Caco-2 (cell line): ENCODE results near the gene USP13. TPM values are rescaled to one million over a fixed set of nuclear protein-coding genes. Genes with fewer than 3 reads are reported as not detected.

Source experiments
- BruUV-seq: library from RNA; stranded (reverse); fragments of 400-500 nt; replicated peaks from 2 replicates; lab custom pipeline; 2021; lab: Mats Ljungman, UMichigan
- CTCF ChIA-PET: fragments of 300-600 bp; sonication (Branson Sonifier 250); formaldehyde crosslinking; loops from one replicate; lab custom pipeline; 2022; ENCODE audit warnings: antibody characterized with exemption; lab: Charles Lee
- POLR2A ChIA-PET: fragments of 300-600 bp; sonication (Branson Sonifier 250); formaldehyde crosslinking; loops from one replicate; lab custom pipeline; 2022; ENCODE audit warnings: antibody characterized with exemption; lab: Charles Lee
- DNase-seq, 2 experiments: peaks; one replicate each; pipeline versions ENCODE4 v3.0.0 to v3.0.0-alpha.2; 2020 to 2022
- H3K27me3 ChIP-seq: replicated peaks from 2 replicates; pipeline ENCODE4 v1.6.0; 2011; ENCODE audit warnings: low read length; ENCODE audit not compliant: control insufficient read depth, insufficient read depth
- H3K36me3 ChIP-seq: 2 replicates; pipeline ENCODE4 v1.5.1; 2011; ENCODE audit warnings: low read length; ENCODE audit not compliant: control insufficient read depth, insufficient read depth
- H3K4me1 ChIP-seq: fragments of 250-450 bp; sonication (Bioruptor Pico); 2 replicates; pipeline ENCODE4 v1.5.1; 2020; ENCODE audit warnings: mild to moderate bottlenecking
- H3K4me3 ChIP-seq: 2 replicates; pipeline ENCODE4 v1.5.1; 2011; ENCODE audit warnings: low read depth, mild to moderate bottlenecking, control low read depth, low read length
- H3K9me3 ChIP-seq: fragments of 250-450 bp; sonication (Bioruptor Pico); 2 replicates; pipeline ENCODE4 v1.5.1; 2020; ENCODE audit warnings: mild to moderate bottlenecking, moderate library complexity
- H3K27ac Mint-ChIP-seq: one replicate; pipeline ENCODE4 v1.8.0; 2022; ENCODE audit warnings: mixed read lengths; ENCODE audit not compliant: unreplicated experiment
- H3K27me3 Mint-ChIP-seq: one replicate; pipeline ENCODE4 v1.8.0; 2022; ENCODE audit warnings: mixed read lengths; ENCODE audit not compliant: insufficient read depth, unreplicated experiment
- H3K36me3 Mint-ChIP-seq: one replicate; pipeline ENCODE4 v1.8.0; 2022; ENCODE audit warnings: mild to moderate bottlenecking, mixed read lengths; ENCODE audit not compliant: insufficient read depth, unreplicated experiment
- H3K4me1 Mint-ChIP-seq: one replicate; pipeline ENCODE4 v1.8.0; 2022; ENCODE audit warnings: low read depth, mixed read lengths; ENCODE audit not compliant: unreplicated experiment
- H3K4me3 Mint-ChIP-seq: one replicate; pipeline ENCODE4 v1.8.0; 2022; ENCODE audit warnings: mild to moderate bottlenecking, moderate library complexity, mixed read lengths; ENCODE audit not compliant: unreplicated experiment
- H3K9me3 Mint-ChIP-seq: one replicate; pipeline ENCODE4 v1.8.0; 2022; ENCODE audit warnings: mixed read lengths; ENCODE audit not compliant: unreplicated experiment
- intact Hi-C: fragments of 100-400 bp; cut with micrococcal nuclease; formaldehyde crosslinking; loops from one replicate; pipeline ENCODE4 v1.10.0; 2022; ENCODE audit not compliant: unreplicated experiment
- total RNA-seq: library from RNA; stranded (reverse); gene quantifications from 2 replicates; pipeline ENCODE4 v1.2.3, GENCODE V29; 2022
- TF ChIP-seq, protein P1 (sequence below), 2 experiments: fragments of 200-600 bp in 1 of 2; IDR thresholded peaks; 1 replicate in 1 of 2; 2 replicates in 1 of 2; pipeline versions ENCODE4 v1.5.1 to v1.8.0; 2011 to 2022; ENCODE audit warnings: antibody characterized with exemption in 1 of 2, control low read depth in 1 of 2, inconsistent platforms in 1 of 2, low read depth in 1 of 2, low read length in 1 of 2, mild to moderate bottlenecking in 1 of 2, moderate library complexity in 1 of 2; ENCODE audit not compliant: insufficient read depth in 1 of 2, severe bottlenecking in 1 of 2, unreplicated experiment in 1 of 2

The USP13 gene
- total RNA-seq, 1 experiment from 2014 or later, result 16.2 TPM

DNA sequence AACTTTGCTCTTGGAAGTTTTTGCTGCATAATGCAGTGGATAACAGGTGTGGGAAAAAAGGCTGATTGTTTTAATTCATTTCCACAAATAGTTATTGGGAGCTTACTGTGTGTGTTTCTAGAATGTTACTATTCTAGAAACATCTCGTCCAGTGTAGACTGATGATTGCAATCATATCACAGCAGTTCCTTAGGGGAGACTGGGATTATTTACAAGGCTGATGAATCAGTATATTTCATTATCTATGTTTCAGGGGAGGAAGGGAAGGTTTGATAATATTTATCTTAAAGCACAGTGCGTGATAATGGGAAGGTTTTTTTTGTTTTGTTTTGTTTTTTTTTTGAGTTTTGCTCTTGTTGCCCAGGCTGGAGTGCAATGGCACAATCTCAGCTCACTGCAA, 2.4 kb downstream of the USP13 start:
- H3K27ac Mint-ChIP-seq, result no peak overlapping the region
- CTCF ChIA-PET, result no interaction called here

DNA sequence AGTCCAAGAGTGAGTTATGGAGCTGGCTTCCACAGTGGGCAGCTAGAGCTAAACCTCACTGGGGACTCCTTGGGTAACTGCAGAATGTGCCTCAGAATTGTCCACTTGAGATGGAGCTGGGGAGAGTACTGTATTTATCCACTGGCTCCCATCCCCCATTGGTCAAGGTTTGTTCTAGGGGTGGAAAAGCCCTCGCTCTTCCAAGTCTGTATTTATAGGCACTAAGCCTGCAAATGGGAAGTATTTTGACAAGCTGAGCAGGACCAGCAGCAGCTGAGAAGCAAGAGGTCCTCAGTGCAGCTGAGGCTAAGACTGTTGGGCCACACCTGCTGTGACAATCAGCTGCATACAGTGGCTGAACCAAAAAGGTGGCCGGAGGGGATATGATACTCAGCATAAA, 5.8 kb downstream of the USP13 start:
- Mint-ChIP-seq H3K9me3 (no peaks in the 10 kb centered on the region), H3K4me1 (peaks cover 20% of the 10 kb centered on the region), H3K36me3 (peaks cover 11% of the 10 kb centered on the region), H3K27me3 (no peaks in the 10 kb centered on the region), H3K4me3 (no peak overlapping the region), H3K27ac (no peak overlapping the region)
- Histone ChIP-seq H3K4me1 (no peaks in the 10 kb centered on the region; the same call in 1 of the 2 replicates), H3K36me3 (no peaks in the 10 kb centered on the region), H3K9me3 (no peaks in the 10 kb centered on the region), H3K27me3 (no peaks in the 10 kb centered on the region), H3K4me3 (no peak overlapping the region)
- TF ChIP-seq, protein P1, sequence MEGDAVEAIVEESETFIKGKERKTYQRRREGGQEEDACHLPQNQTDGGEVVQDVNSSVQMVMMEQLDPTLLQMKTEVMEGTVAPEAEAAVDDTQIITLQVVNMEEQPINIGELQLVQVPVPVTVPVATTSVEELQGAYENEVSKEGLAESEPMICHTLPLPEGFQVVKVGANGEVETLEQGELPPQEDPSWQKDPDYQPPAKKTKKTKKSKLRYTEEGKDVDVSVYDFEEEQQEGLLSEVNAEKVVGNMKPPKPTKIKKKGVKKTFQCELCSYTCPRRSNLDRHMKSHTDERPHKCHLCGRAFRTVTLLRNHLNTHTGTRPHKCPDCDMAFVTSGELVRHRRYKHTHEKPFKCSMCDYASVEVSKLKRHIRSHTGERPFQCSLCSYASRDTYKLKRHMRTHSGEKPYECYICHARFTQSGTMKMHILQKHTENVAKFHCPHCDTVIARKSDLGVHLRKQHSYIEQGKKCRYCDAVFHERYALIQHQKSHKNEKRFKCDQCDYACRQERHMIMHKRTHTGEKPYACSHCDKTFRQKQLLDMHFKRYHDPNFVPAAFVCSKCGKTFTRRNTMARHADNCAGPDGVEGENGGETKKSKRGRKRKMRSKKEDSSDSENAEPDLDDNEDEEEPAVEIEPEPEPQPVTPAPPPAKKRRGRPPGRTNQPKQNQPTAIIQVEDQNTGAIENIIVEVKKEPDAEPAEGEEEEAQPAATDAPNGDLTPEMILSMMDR (IDR thresholded peaks at IDR 0.05; ENCODE audit: insufficient read depth in 1 of 2, low read depth in 1 of 2, low read length in 1 of 2, severe bottlenecking in 1 of 2, unreplicated experiment in 1 of 2), result no peak
- intact Hi-C loops, result loop anchor here (10.0 kb wide), 1 partner anchor 76 kb away; no protein-coding TSS in a partner anchor
- POLR2A ChIA-PET, result interaction anchor here (0.5 kb wide), 1 partner anchor 312 kb away, joined by 4 read pairs; no protein-coding TSS in a partner anchor
- CTCF ChIA-PET, result no interaction called here
- BruUV-seq, result no TSS peak
- no peak for DNase-seq

More for the DNA sequence above, 2.4 kb downstream of the USP13 start:
- no peaks in the 10 kb centered on the region for H3K9me3 ChIP-seq
- no peak overlapping the region for H3K4me3 ChIP-seq
- Mint-ChIP-seq H3K27me3 (no peaks in the 10 kb centered on the region), H3K36me3 (peaks cover 6% of the 10 kb centered on the region), H3K4me3 (peak overlapping the region; percentile 94), H3K9me3 (no peaks in the 10 kb centered on the region), H3K4me1 (peaks cover 22% of the 10 kb centered on the region)
- intact Hi-C loops, result loop anchor here (10.0 kb wide), 1 partner anchor 80 kb away; no protein-coding TSS in a partner anchor
- H3K27me3 ChIP-seq, result no peaks in the 10 kb centered on the region
- no TSS peak for BruUV-seq
- no peaks in the 10 kb centered on the region; the same call in 1 of the 2 replicates for H3K4me1 ChIP-seq
- DNase-seq, result no peak
- TF ChIP-seq, protein P1 (IDR thresholded peaks at IDR 0.05; ENCODE audit: insufficient read depth in 1 of 2, low read depth in 1 of 2, low read length in 1 of 2, severe bottlenecking in 1 of 2, unreplicated experiment in 1 of 2), result no peak
- H3K36me3 ChIP-seq, result no peaks in the 10 kb centered on the region
- POLR2A ChIA-PET, result no interaction called here

DNA sequence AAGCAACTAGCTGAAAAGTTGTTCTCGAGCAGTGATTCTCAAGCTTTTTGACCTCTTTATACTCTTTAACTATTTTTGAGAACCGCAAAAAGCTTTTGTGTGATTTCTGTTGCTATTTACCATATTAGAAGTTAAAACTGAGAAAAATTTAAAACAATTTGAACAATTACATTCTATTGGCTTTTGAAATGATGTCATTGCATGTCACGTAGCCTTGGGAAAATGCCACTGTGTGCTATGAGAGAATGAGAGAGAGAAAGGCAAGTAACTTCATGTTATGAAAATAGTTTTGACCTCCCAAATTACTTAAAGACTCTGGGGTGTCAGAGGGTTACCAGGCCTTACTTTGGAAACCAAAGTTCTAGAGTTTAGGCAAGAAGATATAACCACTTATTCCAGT, 8.0 kb downstream of the USP13 start:
- Mint-ChIP-seq H3K4me3 (no peak overlapping the region), H3K27ac (no peak overlapping the region), H3K27me3 (no peaks in the 10 kb centered on the region), H3K9me3 (no peaks in the 10 kb centered on the region), H3K4me1 (peaks cover 16% of the 10 kb centered on the region), H3K36me3 (peaks cover 11% of the 10 kb centered on the region)
- Histone ChIP-seq H3K27me3 (no peaks in the 10 kb centered on the region), H3K36me3 (no peaks in the 10 kb centered on the region), H3K9me3 (no peaks in the 10 kb centered on the region), H3K4me3 (no peak overlapping the region), H3K4me1 (no peaks in the 10 kb centered on the region; the same call in 1 of the 2 replicates)
- no TSS peak for BruUV-seq
- DNase-seq, result no peak
- TF ChIP-seq, protein P1 (IDR thresholded peaks at IDR 0.05; ENCODE audit: insufficient read depth in 1 of 2, low read depth in 1 of 2, low read length in 1 of 2, severe bottlenecking in 1 of 2, unreplicated experiment in 1 of 2), result no peak
- ChIA-PET CTCF (no interaction called here), POLR2A (no interaction called here)
- intact Hi-C loops, result no loop called here
